Panc1 (cell line): ENCODE results near the gene TSPAN3.

Experiments used
- CTCF ChIP-seq: fragments of 450-650 bp; IDR thresholded peaks from 2 replicates; pipeline ENCODE4 v1.5.1; 2017; ENCODE audit warnings: mild to moderate bottlenecking
- POLR2AphosphoS5 ChIP-seq: IDR thresholded peaks from 2 replicates; pipeline ENCODE4 v1.6.1; 2012; ENCODE audit warnings: mild to moderate bottlenecking, low read depth, low read length, moderate library complexity
- TCF7L2 ChIP-seq: IDR thresholded peaks from 2 replicates; pipeline ENCODE4 v1.6.1; 2011; ENCODE audit warnings: mild to moderate bottlenecking, low read depth, low read length, inconsistent platforms

- TF ChIP-seq CTCF (no peak), TCF7L2 (no peak), POLR2AphosphoS5 (no peak)
Observed at GRCh38 chr15:77012868-77013267, 58.0 kb downstream of the TSPAN3 start.
